ENCODE results near the gene SYTL1. TPM values are rescaled to one million over a fixed set of nuclear protein-coding genes. Genes with fewer than 3 reads are reported as not detected.
A peak's percentile ranks its signal among the peaks of the same experiment; 100 is the strongest.
"Not testable (repeated sequence)": the region's sequence is repeated elsewhere in the genome, so short reads cannot be mapped to it uniquely, and the experiment has no call there.

Gene SYTL1
- total RNA-seq, 2 experiments from 2014 or later: 124 to 136 TPM

- ChIA-PET CTCF (interaction anchor here (1.0 to 8.9 kb wide), 2 partner anchors 51 to 84 kb away, joined by 3 to 123 read pairs; no protein-coding TSS in a partner anchor), POLR2A (interaction anchor here (0.9 kb wide), 1 partner anchor 26 kb away, joined by 3 read pairs; no protein-coding TSS in a partner anchor)
- Mint-ChIP-seq H3K4me3 (no peak overlapping the region), H3K9me3 (no peaks in the 10 kb centered on the region), H3K27ac (no peak overlapping the region), H3K4me1 (peaks cover 2% of the 10 kb centered on the region), H3K36me3 (ENCODE audit: low read depth) (no peaks in the 10 kb centered on the region), H3K27me3 (peaks cover 17% of the 10 kb centered on the region)
- no peak for DNase-seq
Observed at GRCh38 chr1:27383661-27384060, 41.8 kb downstream of the SYTL1 start.

DNA sequence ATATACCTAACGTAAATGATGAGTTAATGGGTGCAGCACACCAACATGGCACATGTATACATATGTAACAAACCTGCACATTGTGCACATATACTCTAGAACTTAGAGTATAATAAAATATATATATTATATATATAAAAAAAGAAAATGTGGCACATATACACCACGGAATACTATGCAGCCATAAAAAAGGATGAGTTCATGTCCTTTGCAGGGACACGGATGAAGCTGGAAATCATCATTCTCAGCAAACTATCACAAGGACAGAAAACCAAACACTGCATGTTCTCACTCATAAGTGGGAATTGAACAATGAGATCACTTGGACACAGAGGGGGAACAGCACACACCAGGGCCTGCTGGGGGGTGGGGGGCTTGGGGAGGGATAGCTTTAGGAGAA, 43.0 kb downstream of the SYTL1 start:
- POLR2A ChIA-PET: not testable (repeated sequence)

GRCh38 chr1:27388337-27389005, 46.6 kb downstream of the SYTL1 start:
- H3K36me3 Mint-ChIP-seq (ENCODE audit: low read depth): no peaks in the 10 kb centered on the region
- peaks cover 18% of the 10 kb centered on the region for H3K4me1 Mint-ChIP-seq
- H3K27ac Mint-ChIP-seq: no peak overlapping the region
- DNase-seq: peak; percentile 78
- H3K9me3 Mint-ChIP-seq: no peaks in the 10 kb centered on the region
- no peak overlapping the region for H3K4me3 Mint-ChIP-seq
- ChIA-PET POLR2A (interaction anchor here (1.0 to 2.8 kb wide), 2 partner anchors 31 to 46 kb away, joined by 4 to 8 read pairs; partner anchors contain the start of gene SYTL1), CTCF (interaction anchor here (0.7 to 8.9 kb wide), 16 partner anchors 16 to 344 kb away, joined by 3 to 123 read pairs (median 4); partner anchors contain the start of genes MAP3K6, SYTL1 and TMEM222)
- H3K27me3 Mint-ChIP-seq: peaks cover 10% of the 10 kb centered on the region

More for the DNA sequence above, 43.0 kb downstream of the SYTL1 start:
- not testable (repeated sequence) for H3K9me3 Mint-ChIP-seq; DNase-seq; H3K36me3 Mint-ChIP-seq (ENCODE audit: low read depth); H3K27ac Mint-ChIP-seq; H3K4me3 Mint-ChIP-seq; H3K4me1 Mint-ChIP-seq
- H3K27me3 Mint-ChIP-seq: peaks cover 18% of the 10 kb centered on the region
- CTCF ChIA-PET: interaction anchor here (0.8 to 8.9 kb wide), 4 partner anchors 10 to 85 kb away, joined by 3 to 123 read pairs (median 3); no protein-coding TSS in a partner anchor

GRCh38 chr1:27391511-27392095, 49.8 kb downstream of the SYTL1 start:
- Mint-ChIP-seq H3K9me3 (no peaks in the 10 kb centered on the region), H3K36me3 (ENCODE audit: low read depth) (no peaks in the 10 kb centered on the region), H3K27ac (peak overlapping the region; percentile 27), H3K4me3 (peak overlapping the region; percentile 74), H3K27me3 (peaks cover 6% of the 10 kb centered on the region), H3K4me1 (peaks cover 25% of the 10 kb centered on the region)
- DNase-seq: no peak
- ChIA-PET POLR2A (interaction anchor here (1.0 to 1.8 kb wide), 6 partner anchors 9 to 97 kb away, joined by 3 to 5 read pairs (median 3); no protein-coding TSS in a partner anchor), CTCF (interaction anchor here (1.0 to 2.7 kb wide), 12 partner anchors 9 to 217 kb away, joined by 3 to 20 read pairs (median 7); partner anchors contain the start of gene MAP3K6)

GRCh38 chr1:27392096-27392777, 50.4 kb downstream of the SYTL1 start, which contains the start of gene GPR3:
TSS of gene GPR3 (plus strand) at chr1:27392622. CDS start at chr1:27393799, 1,177 bp downstream.
- peaks cover 3% of the 10 kb centered on the region for H3K27me3 Mint-ChIP-seq
- H3K4me1 Mint-ChIP-seq: peaks cover 25% of the 10 kb centered on the region
- peak; percentile 95 for DNase-seq
- H3K9me3 Mint-ChIP-seq: no peaks in the 10 kb centered on the region
- POLR2A ChIA-PET: interaction anchor here (1.0 to 1.8 kb wide), 4 partner anchors 10 to 94 kb away, joined by 3 to 5 read pairs (median 4); no protein-coding TSS in a partner anchor
- H3K4me3 Mint-ChIP-seq: peak within 1 kb of the TSS; percentile 74
- CTCF ChIA-PET: interaction anchor here (1.0 to 2.7 kb wide), 6 partner anchors 26 to 216 kb away, joined by 4 to 20 read pairs (median 10); partner anchors contain the start of gene MAP3K6
- H3K27ac Mint-ChIP-seq: peak within 1 kb of the TSS; percentile 54
- no peaks in the 10 kb centered on the region for H3K36me3 Mint-ChIP-seq (ENCODE audit: low read depth)

DNA sequence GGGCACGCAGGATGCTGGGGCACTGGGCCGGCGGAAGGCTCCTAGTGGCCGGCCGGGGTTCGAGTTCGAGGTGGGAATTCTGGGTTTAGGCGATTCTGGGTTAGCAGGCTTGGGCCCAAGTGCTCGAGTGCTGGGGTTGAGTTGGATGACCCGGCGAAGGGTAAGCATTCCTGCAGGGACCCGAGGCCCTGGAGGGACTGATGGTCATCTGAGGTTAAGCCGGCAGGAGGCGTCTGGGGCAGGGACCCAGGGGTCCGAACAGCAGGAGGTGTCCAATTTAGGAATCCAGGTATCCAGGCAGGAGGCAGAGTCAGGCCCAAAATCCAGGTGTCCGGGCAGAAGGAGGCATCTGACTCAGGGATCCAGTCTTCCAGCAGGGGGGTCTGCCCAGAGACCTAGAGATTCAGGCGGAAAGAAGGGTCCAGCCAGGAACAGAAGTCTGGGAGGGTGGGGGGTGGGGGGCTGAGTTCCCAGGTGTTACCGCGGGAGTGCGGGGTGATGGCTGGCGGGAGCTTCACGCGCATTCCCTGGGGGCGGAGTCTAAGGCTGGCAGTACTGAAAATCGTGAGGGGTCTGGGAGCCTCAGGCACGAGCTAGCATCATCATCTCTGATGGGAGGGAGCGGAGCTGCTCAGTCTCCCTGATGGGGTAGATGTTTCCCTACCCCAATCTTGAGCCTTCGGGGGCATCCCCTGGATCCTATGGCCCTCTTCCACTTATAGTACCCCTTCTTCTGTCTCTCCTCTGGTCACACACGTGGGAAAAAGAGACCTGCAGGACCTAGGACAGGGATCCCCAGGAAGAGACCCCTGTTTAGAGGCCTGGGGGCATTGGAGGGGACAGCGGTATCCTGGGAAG, 51.2 kb downstream of the SYTL1 start:
- Mint-ChIP-seq H3K4me1 (peaks cover 25% of the 10 kb centered on the region), H3K9me3 (no peaks in the 10 kb centered on the region), H3K27me3 (peaks cover 3% of the 10 kb centered on the region), H3K4me3 (peak overlapping the region; percentile 74), H3K36me3 (ENCODE audit: low read depth) (no peaks in the 10 kb centered on the region), H3K27ac (peak overlapping the region; percentile 54)
- CTCF ChIA-PET: interaction anchor here (1.2 to 6.6 kb wide), 2 partner anchors 10 to 96 kb away, joined by 3 to 133 read pairs; no protein-coding TSS in a partner anchor
- POLR2A ChIA-PET: interaction anchor here (1.1 to 4.9 kb wide), 2 partner anchors 27 to 93 kb away, joined by 5 to 24 read pairs; partner anchors contain the start of gene MAP3K6
- DNase-seq: no peak

GRCh38 chr1:27393641-27394281, 51.9 kb downstream of the SYTL1 start:
- no peak overlapping the region for H3K27ac Mint-ChIP-seq
- DNase-seq: no peak
- peak overlapping the region; percentile 74 for H3K4me3 Mint-ChIP-seq
- H3K36me3 Mint-ChIP-seq (ENCODE audit: low read depth): no peaks in the 10 kb centered on the region
- peaks cover 23% of the 10 kb centered on the region for H3K4me1 Mint-ChIP-seq
- ChIA-PET POLR2A (interaction anchor here (1.1 to 4.9 kb wide), 2 partner anchors 28 to 94 kb away, joined by 5 to 24 read pairs; partner anchors contain the start of gene MAP3K6), CTCF (interaction anchor here (1.1 to 6.6 kb wide), 6 partner anchors 8 to 97 kb away, joined by 3 to 133 read pairs (median 8); partner anchors contain the start of gene SYTL1)
- H3K27me3 Mint-ChIP-seq: no peaks in the 10 kb centered on the region
- H3K9me3 Mint-ChIP-seq: no peaks in the 10 kb centered on the region

- H3K9me3 Mint-ChIP-seq: no peaks in the 10 kb centered on the region
- no peaks in the 10 kb centered on the region for H3K36me3 Mint-ChIP-seq (ENCODE audit: low read depth)
- POLR2A ChIA-PET: interaction anchor here (0.9 to 4.9 kb wide), 4 partner anchors 16 to 262 kb away, joined by 3 to 24 read pairs (median 4); no protein-coding TSS in a partner anchor
- peaks cover 23% of the 10 kb centered on the region for H3K4me1 Mint-ChIP-seq
- DNase-seq: no peak
- peak overlapping the region; percentile 31 for H3K4me3 Mint-ChIP-seq
- CTCF ChIA-PET: interaction anchor here (0.6 to 6.6 kb wide), 14 partner anchors 8 to 269 kb away, joined by 3 to 133 read pairs (median 6); partner anchors contain the start of genes AHDC1, MAP3K6 and SYTL1
- H3K27ac Mint-ChIP-seq: no peak overlapping the region
- H3K27me3 Mint-ChIP-seq: no peaks in the 10 kb centered on the region
Observed at GRCh38 chr1:27394282-27394658, 52.4 kb downstream of the SYTL1 start.

DNA sequence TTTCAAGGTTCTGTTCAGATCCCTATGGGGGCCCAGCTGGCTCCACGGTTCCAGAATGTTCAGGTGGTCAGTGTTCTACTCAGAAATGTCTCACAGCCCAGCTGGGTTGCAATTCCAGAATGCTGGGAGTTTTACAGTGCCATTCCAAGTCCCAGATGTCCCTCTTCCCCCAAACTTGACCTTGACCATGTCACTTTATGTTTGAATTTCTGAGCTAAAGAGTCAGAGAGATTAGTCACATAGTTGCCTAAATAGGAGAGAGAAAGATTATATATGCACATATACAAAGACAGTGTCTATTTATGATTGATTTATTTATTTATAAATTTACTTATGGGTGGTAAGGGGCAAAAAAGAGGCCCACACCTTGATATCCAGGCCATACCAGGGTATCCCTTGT, 53.1 kb downstream of the SYTL1 start:
- CTCF ChIA-PET: interaction anchor here (0.6 to 6.6 kb wide), 22 partner anchors 9 to 349 kb away, joined by 3 to 133 read pairs (median 3); partner anchors contain the start of genes AHDC1, CD164L2, MAP3K6 and SYTL1
- no peaks in the 10 kb centered on the region for H3K36me3 Mint-ChIP-seq (ENCODE audit: low read depth)
- peaks cover 23% of the 10 kb centered on the region for H3K4me1 Mint-ChIP-seq
- H3K27me3 Mint-ChIP-seq: no peaks in the 10 kb centered on the region
- H3K27ac Mint-ChIP-seq: no peak overlapping the region
- POLR2A ChIA-PET: interaction anchor here (0.6 to 4.9 kb wide), 8 partner anchors 15 to 262 kb away, joined by 3 to 24 read pairs (median 3); no protein-coding TSS in a partner anchor
- H3K9me3 Mint-ChIP-seq: no peaks in the 10 kb centered on the region
- no peak for DNase-seq
- no peak overlapping the region for H3K4me3 Mint-ChIP-seq

DNA sequence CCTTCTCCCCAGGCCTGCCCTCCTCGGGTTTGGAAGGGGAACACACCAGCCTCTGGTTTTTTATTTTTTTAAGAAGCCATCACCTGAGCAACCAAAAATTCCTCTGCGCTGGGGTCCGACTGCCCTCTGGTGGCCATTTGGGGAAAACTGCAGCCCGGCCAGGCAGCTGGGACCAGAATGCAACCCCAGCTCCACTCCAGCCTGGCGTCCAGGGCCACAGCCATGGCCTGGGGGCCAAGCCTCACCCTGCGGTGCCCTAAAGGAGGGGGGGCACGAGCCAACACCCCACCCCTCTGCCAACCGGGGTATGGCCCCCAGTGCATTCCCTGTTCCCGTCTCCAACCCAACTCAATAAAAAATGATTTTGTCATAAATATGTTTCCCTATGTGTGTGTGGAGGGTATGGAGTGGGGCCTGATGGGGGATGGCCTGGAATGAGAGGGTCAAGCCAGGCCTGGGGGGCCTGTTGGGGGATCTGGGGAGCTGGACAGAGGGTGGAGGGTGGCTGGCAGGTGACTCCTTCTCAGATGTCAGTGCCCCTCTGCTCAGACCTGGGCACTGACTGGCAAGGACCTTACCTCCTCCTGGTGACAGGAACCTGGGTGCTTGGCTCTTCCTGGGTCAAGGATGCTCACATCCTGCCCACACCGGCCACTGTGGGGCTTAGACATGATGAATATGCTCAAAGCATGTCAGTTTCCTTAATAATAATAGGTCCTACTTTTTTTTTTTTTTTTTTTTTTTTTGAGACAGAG, 53.8 kb downstream of the SYTL1 start:
- Mint-ChIP-seq H3K4me3 (no peak overlapping the region), H3K36me3 (ENCODE audit: low read depth) (no peaks in the 10 kb centered on the region), H3K9me3 (no peaks in the 10 kb centered on the region), H3K27ac (no peak overlapping the region), H3K27me3 (no peaks in the 10 kb centered on the region), H3K4me1 (peaks cover 23% of the 10 kb centered on the region)
- ChIA-PET POLR2A (interaction anchor here (0.6 to 4.9 kb wide), 10 partner anchors 30 to 261 kb away, joined by 3 to 24 read pairs (median 3); no protein-coding TSS in a partner anchor), CTCF (interaction anchor here (0.7 to 6.6 kb wide), 23 partner anchors 9 to 349 kb away, joined by 3 to 133 read pairs (median 4); partner anchors contain the start of genes AHDC1, CD164L2 and MAP3K6)
- peak; percentile 84 for DNase-seq
